NT2/D1 (cell line): ENCODE measurements around the gene RNASEH2C.
"Not testable (repeated sequence)": the region's sequence is repeated elsewhere in the genome, so short reads cannot be mapped to it uniquely, and the experiment has no call there.

Source experiments
- DNase-seq: peaks from one replicate; pipeline ENCODE4 v3.0.0-alpha.2; 2011; ENCODE audit warnings: low read depth, low spot score
- H3K27me3 ChIP-seq: 2 replicates; pipeline ENCODE4 v1.6.0; 2011; ENCODE audit warnings: mild to moderate bottlenecking; ENCODE audit not compliant: insufficient read length, insufficient read depth
- H3K36me3 ChIP-seq: 2 replicates; pipeline ENCODE4 v1.6.1; 2011; ENCODE audit warnings: mild to moderate bottlenecking, low read length, mixed read lengths; ENCODE audit not compliant: insufficient read depth, insufficient read length
- H3K4me1 ChIP-seq: 2 replicates; pipeline ENCODE4 v1.5.1; 2011; ENCODE audit not compliant: insufficient read depth, insufficient read length
- H3K4me3 ChIP-seq: 2 replicates; pipeline ENCODE4 v1.5.1; 2011; ENCODE audit warnings: low read depth; ENCODE audit not compliant: insufficient read length
- H3K9ac ChIP-seq: 2 replicates; pipeline ENCODE4 v1.6.0; 2011; ENCODE audit warnings: low read depth; ENCODE audit not compliant: insufficient read length
- H3K9me3 ChIP-seq: 2 replicates; pipeline ENCODE4 v1.5.1; 2011; ENCODE audit warnings: mild to moderate bottlenecking, low read length; ENCODE audit not compliant: insufficient read depth
- SUZ12 ChIP-seq: IDR thresholded peaks from 2 replicates; pipeline ENCODE4 v1.6.1; 2011; ENCODE audit not compliant: insufficient read length, insufficient read depth; ENCODE audit errors: extremely low read depth
- YY1 ChIP-seq: IDR thresholded peaks from 2 replicates; pipeline ENCODE4 v1.6.1; 2011; ENCODE audit not compliant: insufficient read length, insufficient read depth
- ZNF274 ChIP-seq: IDR thresholded peaks from 2 replicates; pipeline ENCODE4 v1.6.1; 2011; ENCODE audit warnings: mild to moderate bottlenecking, low read depth, low read length

The RNASEH2C gene

DNA sequence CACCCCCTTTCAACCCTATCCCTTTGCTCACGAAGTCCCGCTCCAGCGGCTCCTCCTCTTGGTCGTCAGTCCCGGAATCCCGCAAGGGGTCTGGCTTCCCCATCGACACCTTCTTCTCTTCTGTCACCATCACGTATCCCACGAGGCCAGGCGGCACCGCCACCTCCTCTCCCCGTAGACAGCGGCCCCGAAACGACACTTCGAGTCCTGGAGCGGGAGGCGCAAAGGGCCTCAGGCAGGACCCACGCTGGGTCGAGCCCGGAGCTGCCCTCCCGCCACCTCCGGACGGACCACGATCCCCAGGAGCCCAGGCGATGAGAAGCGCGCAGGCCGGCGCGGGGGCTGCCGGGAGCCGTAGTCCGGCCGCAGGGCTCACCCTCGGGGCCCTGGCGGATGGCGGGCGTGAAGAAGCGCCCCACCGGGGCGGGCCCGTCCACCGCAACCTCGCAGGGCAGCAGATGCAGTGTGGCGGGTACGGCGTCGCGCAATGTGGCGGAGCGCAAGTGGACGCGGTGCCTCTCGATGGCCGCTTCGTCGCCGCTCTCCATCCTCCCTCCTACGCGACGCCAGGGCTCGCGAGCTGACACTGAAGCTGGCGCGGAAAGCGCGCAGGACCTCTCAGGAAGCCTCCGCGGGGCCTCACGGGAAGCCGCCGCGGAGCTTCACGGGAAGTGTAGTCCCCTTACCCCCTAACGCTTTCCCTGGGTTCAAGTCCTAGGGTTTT, at the start of gene RNASEH2C:
TSS of gene RNASEH2C (minus strand) at position 588 of the 724 bp plus-strand sequence. CDS start at position 548, 40 bp downstream.
- peaks cover 8% of the 10 kb centered on the region for H3K4me1 ChIP-seq
- H3K9ac ChIP-seq, result peak within 1 kb of the TSS; percentile 99
- peaks cover 46% of the 10 kb centered on the region for H3K36me3 ChIP-seq
- TF ChIP-seq SUZ12, result no peak
- TF ChIP-seq YY1, result peak; percentile 31
- peak within 1 kb of the TSS; percentile 98 for H3K4me3 ChIP-seq
- H3K27me3 ChIP-seq, result no peaks in the 10 kb centered on the region
- no peaks in the 10 kb centered on the region for H3K9me3 ChIP-seq
- DNase-seq, result peak; percentile 84

- DNase-seq, H3K36me3 ChIP-seq, H3K4me3 ChIP-seq, H3K4me1 ChIP-seq, H3K9ac ChIP-seq, H3K27me3 ChIP-seq, H3K9me3 ChIP-seq: not testable (repeated sequence)
Observed at GRCh38 chr11:65767806-65768205, 47.2 kb upstream of the RNASEH2C start.

DNA sequence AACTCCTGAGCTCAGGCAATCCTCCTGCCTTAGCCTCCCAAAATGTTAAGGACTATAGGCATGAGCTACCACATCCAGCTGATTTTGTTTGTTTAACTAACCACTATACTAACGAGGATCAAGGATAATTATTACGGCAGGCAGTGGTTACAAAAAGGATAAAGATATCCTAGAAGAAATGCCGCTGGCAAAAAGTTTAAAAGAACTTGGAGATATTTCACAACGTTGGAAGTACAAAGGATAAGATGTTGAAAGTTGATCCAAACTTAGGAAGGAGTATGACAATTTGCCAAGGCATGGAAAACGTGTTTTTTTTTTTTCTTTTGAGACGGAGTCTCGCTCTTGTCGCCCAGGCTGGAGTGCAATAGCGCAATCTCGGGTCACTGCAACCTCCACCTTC, 46.8 kb upstream of the RNASEH2C start:
- Histone ChIP-seq H3K9ac (no peak overlapping the region), H3K9me3 (peaks cover 4% of the 10 kb centered on the region; the same call in 1 of the 2 replicates), H3K4me3 (no peak overlapping the region), H3K36me3 (no peaks in the 10 kb centered on the region), H3K4me1 (no peaks in the 10 kb centered on the region), H3K27me3 (no peaks in the 10 kb centered on the region)
- TF ChIP-seq ZNF274 (no peak), YY1 (no peak), SUZ12 (no peak)
- DNase-seq, result no peak

DNA sequence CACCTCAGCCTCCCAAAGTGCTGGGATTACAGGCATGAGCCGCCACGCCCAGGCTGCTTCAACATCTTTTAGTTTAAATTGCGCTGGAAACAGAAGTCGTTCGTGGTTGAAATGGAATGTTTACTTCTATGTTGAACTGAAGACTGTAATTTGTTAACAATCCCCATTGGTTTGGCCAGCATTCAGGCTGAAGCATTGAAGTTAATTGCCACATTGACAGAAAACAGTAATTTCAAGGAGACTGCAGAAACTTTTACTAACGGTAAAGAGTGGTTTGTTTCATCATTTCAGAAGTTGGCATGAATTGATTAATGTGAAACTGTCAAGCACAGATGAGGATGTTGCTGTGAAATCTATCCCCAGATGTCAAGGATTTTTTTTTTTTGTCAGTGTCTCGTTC, 45.9 kb upstream of the RNASEH2C start:
- H3K9ac ChIP-seq, result no peak overlapping the region
- H3K27me3 ChIP-seq, result no peaks in the 10 kb centered on the region
- no peak overlapping the region for H3K4me3 ChIP-seq
- no peak for TF ChIP-seq SUZ12
- no peak for TF ChIP-seq YY1
- no peak for TF ChIP-seq ZNF274
- no peaks in the 10 kb centered on the region for H3K4me1 ChIP-seq
- peaks cover 6% of the 10 kb centered on the region; the same call in 1 of the 2 replicates for H3K9me3 ChIP-seq
- no peak for DNase-seq
- H3K36me3 ChIP-seq, result no peaks in the 10 kb centered on the region

- no peaks in the 10 kb centered on the region for H3K4me1 ChIP-seq
- no peaks in the 10 kb centered on the region for H3K27me3 ChIP-seq
- H3K4me3 ChIP-seq, result no peak overlapping the region
- TF ChIP-seq SUZ12 (no peak), ZNF274 (no peak), YY1 (no peak)
- H3K9me3 ChIP-seq, result peaks cover 7% of the 10 kb centered on the region; the same call in 1 of the 2 replicates
- no peak overlapping the region for H3K9ac ChIP-seq
- no peak for DNase-seq
- no peaks in the 10 kb centered on the region for H3K36me3 ChIP-seq
Observed at GRCh38 chr11:65764434-65764833, 43.8 kb upstream of the RNASEH2C start.

DNA sequence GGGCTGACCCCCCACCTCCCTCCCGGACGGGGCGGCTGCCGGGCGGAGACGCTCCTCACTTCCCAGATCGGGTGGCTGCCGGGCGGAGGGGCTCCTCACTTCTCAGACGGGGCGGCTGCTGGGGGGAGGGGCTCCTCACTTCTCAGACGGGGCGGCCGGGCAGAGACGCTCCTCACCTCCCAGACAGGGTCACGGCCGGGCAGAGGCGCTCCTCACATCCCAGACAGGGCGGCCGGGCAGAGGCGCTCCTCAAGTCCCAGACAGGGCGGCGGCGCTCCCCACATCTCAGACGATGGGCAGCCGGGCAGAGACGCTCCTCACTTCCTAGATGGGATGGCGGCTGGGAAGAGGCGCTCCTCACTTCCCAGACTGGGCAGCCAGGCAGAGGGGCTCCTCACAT, 42.2 kb upstream of the RNASEH2C start:
- H3K4me3 ChIP-seq, H3K4me1 ChIP-seq: not testable (repeated sequence)

DNA sequence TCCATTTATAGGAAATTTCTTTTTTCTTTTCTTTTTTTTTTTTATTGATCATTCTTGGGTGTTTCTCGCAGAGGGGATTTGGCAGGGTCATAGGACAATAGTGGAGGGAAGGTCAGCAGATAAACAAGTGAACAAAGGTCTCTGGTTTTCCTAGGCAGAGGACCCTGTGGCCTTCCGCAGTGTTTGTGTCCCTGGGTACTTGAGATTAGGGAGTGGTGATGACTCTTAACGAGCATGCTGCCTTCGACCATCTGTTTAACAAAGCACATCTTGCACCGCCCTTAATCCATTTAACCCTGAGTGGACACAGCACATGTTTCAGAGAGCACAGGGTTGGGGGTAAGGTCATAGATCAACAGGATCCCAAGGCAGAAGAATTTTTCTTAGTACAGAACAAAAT, 41.6 kb upstream of the RNASEH2C start:
- DNase-seq, H3K4me3 ChIP-seq, H3K27me3 ChIP-seq, H3K9me3 ChIP-seq, H3K4me1 ChIP-seq, H3K9ac ChIP-seq, H3K36me3 ChIP-seq: not testable (repeated sequence)

More for the DNA sequence above, 42.2 kb upstream of the RNASEH2C start:
- not testable (repeated sequence) for H3K36me3 ChIP-seq, DNase-seq, H3K27me3 ChIP-seq, H3K9ac ChIP-seq, H3K9me3 ChIP-seq

GRCh38 chr11:65745049-65745448, 24.5 kb upstream of the RNASEH2C start:
- H3K9me3 ChIP-seq, result peaks cover 23% of the 10 kb centered on the region
- no peaks in the 10 kb centered on the region for H3K36me3 ChIP-seq
- H3K9ac ChIP-seq, result no peak overlapping the region
- no peak for DNase-seq
- H3K4me3 ChIP-seq, result no peak overlapping the region
- TF ChIP-seq ZNF274, result no peak
- TF ChIP-seq SUZ12, result no peak
- no peaks in the 10 kb centered on the region for H3K27me3 ChIP-seq
- H3K4me1 ChIP-seq, result no peaks in the 10 kb centered on the region
